ENCODE results near the gene TXNRD1.

TXNRD1 gene

DNA sequence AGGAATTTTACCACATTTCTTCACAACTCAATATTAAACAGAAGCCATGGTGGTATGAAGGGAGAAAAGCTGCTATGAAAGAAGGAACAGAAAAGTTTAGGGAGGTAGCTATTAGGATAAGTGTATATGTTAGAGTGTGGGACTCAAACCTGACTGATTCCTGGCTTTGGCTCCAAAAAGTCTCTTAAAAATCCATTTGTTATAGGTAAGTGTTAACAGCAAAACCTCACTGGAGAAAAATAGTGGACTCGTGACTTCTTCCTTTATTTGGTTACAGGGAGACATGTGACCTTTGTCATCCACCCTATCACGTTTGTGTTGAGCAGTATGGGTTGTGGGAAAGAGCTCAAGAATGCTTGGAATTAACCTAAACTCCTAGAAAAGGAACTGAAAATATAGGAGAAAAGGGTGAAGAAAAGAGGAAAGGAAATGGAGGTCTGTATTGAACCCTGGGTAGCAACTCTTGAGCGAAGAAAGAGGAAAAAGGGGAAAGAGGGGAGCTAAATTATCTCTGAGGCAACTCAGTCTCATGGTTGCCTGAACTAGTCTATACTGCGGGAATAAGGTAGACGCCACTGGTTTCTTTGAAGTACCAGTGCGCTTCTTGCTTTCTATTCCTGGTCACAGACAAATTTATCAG lies 84.4 kb downstream of the TXNRD1 start:
- H3K4me1 ChIP-seq: peaks cover 4% of the 10 kb centered on the region
- in situ Hi-C loops (cut with MboI; ENCODE audit: low sequenced_read_pairs): no loop called here
- no peaks in the 10 kb centered on the region for H3K27me3 ChIP-seq (ENCODE audit: low read depth)
- H3K4me3 ChIP-seq: no peak overlapping the region
- peaks cover 75% of the 10 kb centered on the region for H3K36me3 ChIP-seq (replicated peaks)
- no peak for DNase-seq (ENCODE audit: low spot score in 2 of 2)
- H3K9me3 ChIP-seq: no peaks in the 10 kb centered on the region

DNA sequence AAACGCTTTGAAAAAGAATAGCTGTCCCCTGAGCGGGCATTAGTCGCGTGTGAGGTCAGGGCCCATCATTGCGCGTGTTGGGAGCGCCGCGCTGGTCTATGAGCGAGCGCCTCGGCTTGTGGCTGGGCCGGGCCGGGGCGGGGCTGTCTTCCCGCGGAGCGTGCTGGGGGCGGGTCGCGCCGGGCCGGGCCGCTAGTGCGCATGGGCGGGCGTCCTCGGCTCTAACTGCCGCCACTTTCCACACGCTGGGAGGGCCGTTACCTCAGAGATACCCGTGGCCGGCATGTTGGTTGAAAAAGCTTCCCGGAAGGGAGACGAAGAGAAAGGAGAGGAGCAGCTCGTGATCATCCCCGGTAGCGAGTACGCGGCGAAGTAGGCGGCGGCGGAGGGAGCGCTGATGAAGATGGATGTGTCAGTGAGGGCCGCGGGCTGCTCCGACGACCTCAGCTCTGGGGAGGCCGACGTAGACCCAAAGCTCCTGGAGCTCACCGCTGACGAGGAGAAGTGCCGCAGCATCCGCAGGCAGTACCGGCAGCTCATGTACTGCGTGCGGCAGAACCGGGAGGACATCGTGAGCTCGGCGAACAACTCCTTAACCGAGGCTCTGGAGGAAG lies 88.1 kb downstream of the TXNRD1 start, which contains the start of gene EID3:
TSS of gene EID3 (plus strand) at position 202 of the 614 bp plus-strand sequence. CDS start at position 398, 196 bp downstream.
- Histone ChIP-seq H3K36me3 (replicated peaks) (peaks cover 66% of the 10 kb centered on the region), H3K4me1 (peaks cover 12% of the 10 kb centered on the region), H3K27me3 (ENCODE audit: low read depth) (no peaks in the 10 kb centered on the region), H3K9me3 (no peaks in the 10 kb centered on the region), H3K4me3 (no peak within 1 kb of the TSS)
- in situ Hi-C loops (cut with MboI; ENCODE audit: low sequenced_read_pairs): no loop called here
- DNase-seq (ENCODE audit: low spot score in 2 of 2): no peak

DNA sequence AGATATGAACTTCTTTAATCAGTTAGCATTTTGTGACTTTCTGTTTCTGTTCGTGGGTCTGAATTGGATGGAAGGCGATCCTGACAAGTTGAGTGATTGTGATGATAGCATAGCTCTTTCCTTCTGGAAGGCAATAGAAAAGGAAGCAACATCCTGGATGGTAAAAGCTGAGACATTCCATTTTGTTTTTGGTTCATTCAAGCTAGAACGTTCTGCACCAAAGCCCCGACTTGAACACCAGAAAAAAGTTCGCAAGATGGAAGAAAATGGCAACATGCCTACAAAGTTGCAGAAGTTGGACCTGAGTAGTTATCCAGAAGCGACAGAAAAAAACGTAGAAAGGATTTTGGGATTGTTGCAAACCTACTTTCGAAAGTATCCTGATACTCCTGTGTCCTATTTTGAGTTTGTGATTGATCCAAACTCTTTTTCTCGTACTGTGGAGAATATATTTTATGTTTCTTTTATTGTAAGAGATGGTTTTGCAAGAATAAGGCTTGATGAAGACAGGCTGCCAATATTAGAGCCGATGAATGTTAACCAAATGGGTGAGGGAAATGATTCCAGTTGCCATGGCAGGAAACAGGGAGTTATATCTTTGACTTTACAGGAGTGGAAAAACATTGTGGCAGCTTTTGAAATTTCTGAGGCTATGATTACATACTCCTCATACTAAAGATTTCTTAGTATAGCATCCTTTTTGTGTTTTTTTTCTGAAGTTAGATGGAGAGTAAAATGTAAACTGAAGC lies 88.9 kb downstream of the TXNRD1 start:
- no peak overlapping the region for H3K4me3 ChIP-seq
- no peak for DNase-seq (ENCODE audit: low spot score in 2 of 2)
- no peaks in the 10 kb centered on the region for H3K27me3 ChIP-seq (ENCODE audit: low read depth)
- in situ Hi-C loops (cut with MboI; ENCODE audit: low sequenced_read_pairs): no loop called here
- peaks cover 64% of the 10 kb centered on the region for H3K36me3 ChIP-seq (replicated peaks)
- H3K9me3 ChIP-seq: no peaks in the 10 kb centered on the region
- peaks cover 12% of the 10 kb centered on the region for H3K4me1 ChIP-seq

DNA sequence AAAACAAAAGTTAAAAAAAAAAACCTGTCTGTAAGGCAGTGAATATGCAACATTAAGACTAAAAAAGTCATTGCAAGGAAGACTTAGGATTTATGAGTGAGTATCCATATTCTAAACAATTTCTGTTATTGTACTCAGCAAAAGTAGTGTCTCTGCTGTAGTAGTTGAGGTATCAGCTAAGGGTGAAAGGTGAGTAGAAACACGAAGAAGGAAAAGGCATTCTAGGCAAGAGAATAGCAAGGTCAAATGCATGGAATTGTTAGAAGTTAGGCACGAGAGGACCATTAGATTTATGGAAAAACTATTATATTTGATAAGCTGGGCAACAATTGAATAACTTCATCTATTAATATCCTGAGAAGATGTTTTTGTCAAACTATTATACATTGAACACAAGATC lies 89.8 kb downstream of the TXNRD1 start:
- Histone ChIP-seq H3K9me3 (no peaks in the 10 kb centered on the region), H3K36me3 (replicated peaks) (peaks cover 63% of the 10 kb centered on the region), H3K4me1 (peaks cover 12% of the 10 kb centered on the region), H3K4me3 (no peak overlapping the region), H3K27me3 (ENCODE audit: low read depth) (no peaks in the 10 kb centered on the region)
- DNase-seq (ENCODE audit: low spot score in 2 of 2): no peak
- in situ Hi-C loops (cut with MboI; ENCODE audit: low sequenced_read_pairs): no loop called here

DNA sequence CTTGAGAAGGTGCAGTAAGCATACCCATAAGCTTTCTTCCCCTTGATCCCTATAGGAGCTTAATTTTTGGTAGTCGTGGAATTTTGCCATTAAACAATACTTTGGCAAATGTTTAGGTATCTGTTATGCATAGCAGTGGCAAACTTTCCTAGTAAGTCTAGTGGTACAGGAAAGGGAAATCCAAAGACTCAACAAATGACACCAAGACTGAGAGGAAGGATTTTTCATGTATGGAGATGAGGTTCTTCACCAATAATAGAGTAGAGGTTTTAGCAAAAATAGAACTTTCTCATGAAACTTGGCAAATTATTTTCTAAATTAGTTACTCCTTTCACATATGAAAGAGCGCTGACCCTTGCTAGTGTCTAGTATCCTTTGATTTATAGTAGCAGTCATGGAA lies 90.8 kb downstream of the TXNRD1 start:
- Histone ChIP-seq H3K27me3 (ENCODE audit: low read depth) (no peaks in the 10 kb centered on the region), H3K4me1 (peaks cover 12% of the 10 kb centered on the region), H3K36me3 (replicated peaks) (peaks cover 63% of the 10 kb centered on the region), H3K4me3 (no peak overlapping the region), H3K9me3 (no peaks in the 10 kb centered on the region)
- DNase-seq (ENCODE audit: low spot score in 2 of 2): no peak
- in situ Hi-C loops (cut with MboI; ENCODE audit: low sequenced_read_pairs): no loop called here

DNA sequence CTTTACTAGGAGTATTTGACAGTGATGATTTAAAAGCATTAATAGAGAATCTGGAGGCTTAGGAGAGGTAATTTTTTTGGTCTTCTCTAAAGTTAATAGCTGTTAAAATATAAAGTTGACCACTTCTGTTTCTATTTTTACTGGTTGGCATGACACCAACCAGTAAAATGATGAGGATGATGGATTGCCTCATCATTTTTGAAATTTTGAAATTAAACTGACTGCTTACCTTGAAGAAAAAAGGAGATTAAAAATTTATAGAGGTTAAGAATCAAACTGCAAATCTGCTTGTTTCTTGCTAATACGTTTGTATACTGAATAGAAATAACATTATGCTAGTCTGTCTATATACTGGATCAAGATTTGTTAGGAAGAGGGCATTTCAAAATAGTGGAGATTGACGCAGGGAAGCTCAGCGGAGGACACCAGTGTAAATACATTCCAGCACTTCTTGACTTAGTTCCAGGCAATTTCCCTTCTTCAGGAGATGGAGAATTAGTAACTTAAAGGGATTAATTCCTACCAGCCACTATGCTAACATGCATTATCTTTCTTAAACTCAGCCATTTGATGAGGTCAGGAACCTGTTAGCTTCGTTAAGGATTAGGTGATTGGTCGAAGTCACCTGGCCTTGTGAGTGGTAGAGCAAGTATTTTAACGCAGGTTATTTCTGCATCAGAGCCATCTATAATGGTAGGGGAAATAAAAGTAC lies 91.5 kb downstream of the TXNRD1 start:
- H3K4me1 ChIP-seq: peaks cover 12% of the 10 kb centered on the region
- in situ Hi-C loops (cut with MboI; ENCODE audit: low sequenced_read_pairs): no loop called here
- no peaks in the 10 kb centered on the region for H3K27me3 ChIP-seq (ENCODE audit: low read depth)
- DNase-seq (ENCODE audit: low spot score in 2 of 2): no peak
- H3K4me3 ChIP-seq: no peak overlapping the region
- H3K9me3 ChIP-seq: no peaks in the 10 kb centered on the region
- H3K36me3 ChIP-seq (replicated peaks): peaks cover 66% of the 10 kb centered on the region

DNA sequence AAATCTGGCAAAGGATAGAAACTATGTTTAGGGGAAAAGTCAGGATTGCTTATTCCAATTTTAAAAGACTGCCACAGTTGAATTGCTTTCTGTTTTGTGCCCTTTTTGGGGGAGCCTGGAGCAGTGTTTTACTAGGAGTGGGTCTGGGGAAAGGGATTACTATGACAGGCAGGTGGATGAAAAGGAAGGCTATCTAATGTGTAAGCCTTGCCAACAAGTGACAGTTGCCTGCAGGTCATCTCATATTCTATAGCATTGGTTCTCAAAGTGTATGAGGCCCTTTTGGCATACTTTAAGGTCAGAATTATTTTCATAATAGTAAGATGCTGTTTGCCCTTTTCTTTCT lies 92.0 kb downstream of the TXNRD1 start:
- DNase-seq (ENCODE audit: low spot score in 2 of 2): no peak
- in situ Hi-C loops (cut with MboI; ENCODE audit: low sequenced_read_pairs): no loop called here
- H3K36me3 ChIP-seq (replicated peaks): peaks cover 71% of the 10 kb centered on the region
- no peaks in the 10 kb centered on the region for H3K9me3 ChIP-seq
- H3K27me3 ChIP-seq (ENCODE audit: low read depth): no peaks in the 10 kb centered on the region
- H3K4me1 ChIP-seq: peaks cover 12% of the 10 kb centered on the region
- no peak overlapping the region for H3K4me3 ChIP-seq

DNA sequence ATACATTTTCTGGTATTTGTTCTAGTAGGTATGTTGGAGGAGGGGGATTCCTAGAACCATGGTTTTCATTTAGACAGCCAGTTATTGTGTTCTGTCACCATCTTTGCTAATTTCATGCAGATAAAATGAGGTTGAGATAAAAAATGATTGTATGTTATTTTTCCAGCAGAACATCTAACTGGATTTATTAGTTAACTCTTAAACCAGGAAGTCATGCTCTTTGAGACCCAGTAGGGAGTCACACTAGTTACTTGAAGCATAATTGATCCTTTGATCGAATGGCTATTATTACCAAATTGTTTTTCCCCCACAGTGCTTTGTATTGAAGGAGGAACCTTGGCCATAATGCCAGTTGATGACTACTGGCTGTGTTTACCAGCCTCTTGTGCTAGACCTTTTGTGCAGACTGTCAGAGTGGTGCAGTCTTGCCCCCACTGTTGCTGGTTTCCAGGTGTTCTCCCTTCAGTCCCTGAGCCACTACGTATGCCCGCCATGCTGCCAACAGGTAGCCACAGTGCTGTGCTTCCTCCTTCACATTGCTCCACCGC lies 93.9 kb downstream of the TXNRD1 start:
- DNase-seq (ENCODE audit: low spot score in 2 of 2): no peak
- Histone ChIP-seq H3K9me3 (no peaks in the 10 kb centered on the region), H3K36me3 (replicated peaks) (peaks cover 75% of the 10 kb centered on the region), H3K4me3 (no peak overlapping the region), H3K27me3 (ENCODE audit: low read depth) (no peaks in the 10 kb centered on the region), H3K4me1 (peaks cover 8% of the 10 kb centered on the region)
- in situ Hi-C loops (cut with MboI; ENCODE audit: low sequenced_read_pairs): no loop called here

DNA sequence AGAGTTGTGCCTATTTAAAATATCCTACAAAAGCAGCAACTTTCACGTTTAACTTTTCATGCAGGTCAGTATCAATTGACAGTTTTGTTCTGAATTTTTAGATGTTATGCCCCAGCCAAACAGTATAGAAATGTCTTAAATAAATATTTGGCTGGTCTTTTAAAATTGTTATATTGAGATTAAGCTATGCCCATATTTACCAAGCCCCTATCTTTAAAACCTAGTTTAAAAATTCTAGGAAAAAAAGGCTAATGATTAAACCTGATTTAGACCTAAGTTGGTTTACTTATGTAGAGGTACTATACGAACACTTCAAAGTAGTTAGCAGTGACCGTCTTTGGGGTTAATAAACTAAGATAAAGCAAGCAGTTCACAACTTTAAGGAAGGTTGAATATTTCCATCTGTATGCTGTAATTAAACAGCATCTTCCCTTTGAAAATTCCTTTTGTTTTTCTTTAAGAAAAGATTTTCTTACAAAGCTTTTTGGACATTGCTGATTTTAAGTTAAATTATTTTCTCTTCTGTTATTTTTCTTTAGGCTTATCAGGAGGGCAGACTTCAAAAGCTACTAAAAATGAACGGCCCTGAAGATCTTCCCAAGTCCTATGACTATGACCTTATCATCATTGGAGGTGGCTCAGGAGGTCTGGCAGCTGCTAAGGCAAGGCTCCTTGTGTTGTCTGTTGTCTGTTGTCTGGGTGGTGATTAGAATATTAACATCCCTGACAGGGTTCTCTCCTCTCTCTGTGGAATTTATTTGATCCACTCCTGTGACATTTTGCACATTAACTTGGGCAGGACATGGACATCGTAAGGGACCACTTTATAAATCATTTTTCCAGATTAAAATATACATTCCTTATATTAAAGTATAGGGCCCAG lies 95.4 kb downstream of the TXNRD1 start:
- peaks cover 79% of the 10 kb centered on the region for H3K36me3 ChIP-seq (replicated peaks)
- H3K9me3 ChIP-seq: no peaks in the 10 kb centered on the region
- no peak overlapping the region for H3K4me3 ChIP-seq
- peaks cover 8% of the 10 kb centered on the region for H3K4me1 ChIP-seq
- no peaks in the 10 kb centered on the region for H3K27me3 ChIP-seq (ENCODE audit: low read depth)
- DNase-seq (ENCODE audit: low spot score in 2 of 2): no peak
- in situ Hi-C loops (cut with MboI; ENCODE audit: low sequenced_read_pairs): no loop called here

DNA sequence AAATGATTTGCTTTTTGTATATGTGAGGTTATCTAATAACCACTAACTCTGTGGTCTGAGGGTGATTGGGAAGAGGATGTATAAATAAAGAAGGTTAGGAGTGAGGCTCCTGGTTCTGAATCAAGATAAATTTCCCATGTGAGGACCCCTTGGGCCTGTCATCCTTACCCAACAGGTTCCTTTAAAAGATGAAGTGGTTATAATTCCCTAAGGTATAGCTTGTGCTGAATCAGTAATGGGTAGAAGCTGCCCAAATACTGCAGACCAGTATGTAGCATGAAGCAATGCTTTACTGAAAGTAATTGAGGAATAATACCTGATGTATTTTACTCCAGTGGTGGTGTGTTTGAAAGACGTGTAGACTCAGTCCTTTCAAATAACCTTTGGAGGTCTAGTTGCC lies 96.6 kb downstream of the TXNRD1 start:
- no peak overlapping the region for H3K4me3 ChIP-seq
- H3K27me3 ChIP-seq (ENCODE audit: low read depth): no peaks in the 10 kb centered on the region
- no peaks in the 10 kb centered on the region for H3K9me3 ChIP-seq
- peaks cover 5% of the 10 kb centered on the region for H3K4me1 ChIP-seq
- in situ Hi-C loops (cut with MboI; ENCODE audit: low sequenced_read_pairs): no loop called here
- H3K36me3 ChIP-seq (replicated peaks): peaks cover 79% of the 10 kb centered on the region
- DNase-seq (ENCODE audit: low spot score in 2 of 2): no peak

DNA sequence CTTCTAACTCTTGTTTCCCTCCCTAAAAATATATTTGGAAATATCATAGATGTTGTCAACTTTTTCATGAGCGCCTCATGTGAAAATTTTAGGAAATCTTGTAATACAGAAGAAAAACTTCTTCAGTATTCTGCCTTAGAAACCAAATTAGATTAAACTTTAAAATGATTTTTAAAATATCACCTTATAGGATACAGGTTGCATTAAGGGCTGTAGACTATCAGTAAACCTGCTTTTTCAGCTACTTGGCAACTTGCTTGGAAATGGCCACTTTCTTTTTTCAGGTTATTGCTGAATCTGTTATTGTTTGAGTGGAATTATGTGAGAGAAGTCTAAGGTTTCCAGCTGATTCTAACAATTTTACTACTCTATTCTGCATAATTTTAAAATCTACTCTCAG lies 97.1 kb downstream of the TXNRD1 start:
- H3K27me3 ChIP-seq (ENCODE audit: low read depth): no peaks in the 10 kb centered on the region
- peaks cover under 1% of the 10 kb centered on the region for H3K4me1 ChIP-seq
- H3K4me3 ChIP-seq: no peak overlapping the region
- peaks cover 79% of the 10 kb centered on the region for H3K36me3 ChIP-seq (replicated peaks)
- in situ Hi-C loops (cut with MboI; ENCODE audit: low sequenced_read_pairs): no loop called here
- H3K9me3 ChIP-seq: no peaks in the 10 kb centered on the region
- no peak for DNase-seq (ENCODE audit: low spot score in 2 of 2)

DNA sequence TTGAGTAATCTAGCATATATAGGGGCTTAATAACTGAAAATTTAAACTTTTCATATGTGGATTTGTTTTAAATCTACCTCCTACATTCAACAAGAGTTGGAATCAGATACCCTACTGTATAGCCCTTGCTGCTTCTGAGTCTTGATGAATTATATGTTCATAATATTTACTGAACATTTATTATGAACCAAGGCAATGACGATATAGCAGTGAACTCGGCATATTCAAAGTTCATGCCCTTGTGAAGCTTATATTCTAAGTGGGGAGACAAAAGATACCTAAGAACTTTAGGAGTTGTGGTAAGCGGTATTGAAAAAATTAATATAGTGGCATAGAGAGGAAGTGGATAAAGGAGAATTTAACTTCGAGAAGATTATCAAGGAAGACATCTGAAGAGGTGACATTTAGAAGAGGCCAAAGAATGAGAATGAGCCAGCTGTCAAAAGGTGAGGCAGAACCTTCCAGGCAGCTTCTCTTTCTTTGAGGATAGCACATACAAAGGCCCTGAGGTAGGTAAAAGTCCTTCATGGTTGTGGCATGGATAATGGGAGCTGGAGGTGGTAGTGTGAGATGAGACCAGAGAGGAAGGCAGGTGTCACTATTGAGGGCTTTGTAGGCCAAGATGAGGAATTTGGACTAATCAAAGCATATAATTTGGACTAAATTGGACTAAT lies 98.1 kb downstream of the TXNRD1 start:
- H3K4me1 ChIP-seq: no peaks in the 10 kb centered on the region; the same call in 1 of the 2 replicates
- H3K9me3 ChIP-seq: no peaks in the 10 kb centered on the region
- H3K36me3 ChIP-seq (replicated peaks): peaks cover 89% of the 10 kb centered on the region
- no peaks in the 10 kb centered on the region for H3K27me3 ChIP-seq (ENCODE audit: low read depth)
- no peak for DNase-seq (ENCODE audit: low spot score in 2 of 2)
- H3K4me3 ChIP-seq: no peak overlapping the region
- in situ Hi-C loops (cut with MboI; ENCODE audit: low sequenced_read_pairs): no loop called here

Measured in HAP-1 (cell line).